ENCODE measurements around the gene CNTNAP2. TPM values are rescaled to one million over a fixed set of nuclear protein-coding genes. Genes with fewer than 3 reads are reported as not detected.
"Not testable (repeated sequence)": the region's sequence is repeated elsewhere in the genome, so short reads cannot be mapped to it uniquely, and the experiment has no call there.

Gene CNTNAP2
- total and polyA plus RNA-seq, 3 donors from 2014 or later: 4.3 to 6.1 (median 4.4) TPM

GRCh38 chr7:148458263-148458662, 2341.7 kb downstream of the CNTNAP2 start:
- H3K4me3 ChIP-seq: no peak overlapping the region
- DNase-seq: no peak
- H3K9me3 ChIP-seq: no peaks in the 10 kb centered on the region
- no peaks in the 10 kb centered on the region for H3K36me3 ChIP-seq (ENCODE audit: low read depth, missing control alignments)
- no peak overlapping the region for H3K27ac ChIP-seq
- no peaks in the 10 kb centered on the region for H3K4me1 ChIP-seq
- no peaks in the 10 kb centered on the region for H3K27me3 ChIP-seq
- TF ChIP-seq POLR2A (IDR thresholded peaks at IDR 0.05) (no peak), CTCF (IDR thresholded peaks at IDR 0.05) (no peak)
- intact Hi-C loops (cut with DNase I; ENCODE audit: low total_unique reads): no loop called here

GRCh38 chr7:148461392-148462179, 2345.0 kb downstream of the CNTNAP2 start:
- no peak for TF ChIP-seq POLR2A (IDR thresholded peaks at IDR 0.05)
- no peak for TF ChIP-seq CTCF (IDR thresholded peaks at IDR 0.05)
- Histone ChIP-seq H3K36me3 (ENCODE audit: low read depth, missing control alignments) (no peaks in the 10 kb centered on the region), H3K9me3 (no peaks in the 10 kb centered on the region), H3K27me3 (no peaks in the 10 kb centered on the region), H3K4me1 (no peaks in the 10 kb centered on the region), H3K27ac (no peak overlapping the region), H3K4me3 (no peak overlapping the region)
- 84 to 87% methylated on average over 4 of the region's 4 CpGs for WGBS, 2 donors
- intact Hi-C loops (cut with DNase I; ENCODE audit: low total_unique reads): no loop called here
- DNase-seq: no peak

GRCh38 chr7:148462774-148463173, 2346.2 kb downstream of the CNTNAP2 start:
- H3K4me1 ChIP-seq; H3K36me3 ChIP-seq (ENCODE audit: low read depth, missing control alignments); H3K9me3 ChIP-seq; H3K27me3 ChIP-seq; H3K27ac ChIP-seq; H3K4me3 ChIP-seq; DNase-seq; intact Hi-C loops (cut with DNase I; ENCODE audit: low total_unique reads): not testable (repeated sequence)
- 91 to 93% methylated on average over 9 of the region's 9 CpGs for WGBS, 2 donors

GRCh38 chr7:148463210-148463609, 2346.6 kb downstream of the CNTNAP2 start:
- H3K9me3 ChIP-seq: no peaks in the 10 kb centered on the region

GRCh38 chr7:148464947-148465346, 2348.3 kb downstream of the CNTNAP2 start:
- Histone ChIP-seq H3K36me3 (ENCODE audit: low read depth, missing control alignments) (no peaks in the 10 kb centered on the region), H3K27me3 (no peaks in the 10 kb centered on the region), H3K27ac (no peak overlapping the region), H3K4me1 (no peaks in the 10 kb centered on the region), H3K4me3 (no peak overlapping the region), H3K9me3 (no peaks in the 10 kb centered on the region)
- WGBS, 2 donors: 91 to 92% methylated on average over 7 of the region's 7 CpGs
- intact Hi-C loops (cut with DNase I; ENCODE audit: low total_unique reads): no loop called here
- DNase-seq: no peak
- TF ChIP-seq CTCF (IDR thresholded peaks at IDR 0.05): no peak
- no peak for TF ChIP-seq POLR2A (IDR thresholded peaks at IDR 0.05)

More at GRCh38 chr7:148463210-148463609, 2346.6 kb downstream of the CNTNAP2 start:
- DNase-seq: no peak
- Histone ChIP-seq H3K27ac (no peak overlapping the region), H3K27me3 (no peaks in the 10 kb centered on the region), H3K4me1 (no peaks in the 10 kb centered on the region), H3K4me3 (no peak overlapping the region), H3K36me3 (ENCODE audit: low read depth, missing control alignments) (no peaks in the 10 kb centered on the region)
- 88 to 91% methylated on average over 4 of the region's 4 CpGs for WGBS, 2 donors
- TF ChIP-seq POLR2A (IDR thresholded peaks at IDR 0.05) (no peak), CTCF (IDR thresholded peaks at IDR 0.05) (no peak)
- intact Hi-C loops (cut with DNase I; ENCODE audit: low total_unique reads): no loop called here

- WGBS, 2 donors: 94 to 98% methylated on average over 15 of the region's 15 CpGs
- DNase-seq; H3K4me3 ChIP-seq; H3K9me3 ChIP-seq; H3K27ac ChIP-seq; H3K27me3 ChIP-seq; H3K4me1 ChIP-seq; H3K36me3 ChIP-seq (ENCODE audit: low read depth, missing control alignments); intact Hi-C loops (cut with DNase I; ENCODE audit: low total_unique reads): not testable (repeated sequence)
Observed at GRCh38 chr7:148465441-148465840, 2348.8 kb downstream of the CNTNAP2 start.

All from testis (tissue), 3 donors.